GM04503 (cell line): ENCODE measurements around the gene KLHL41.
A peak's percentile ranks its signal among the peaks of the same experiment; 100 is the strongest.
"Not testable (repeated sequence)": the region's sequence is repeated elsewhere in the genome, so short reads cannot be mapped to it uniquely, and the experiment has no call there.

Source experiments
- DNase-seq: peaks from one replicate; pipeline ENCODE4 v3.0.0-alpha.2; 2012; ENCODE audit warnings: low read depth

KLHL41 gene

GRCh38 chr2:169573160-169573973 is 63.9 kb downstream of the KLHL41 start, which contains the start of gene FASTKD1:
Gene FASTKD1 (minus strand): TSS chr2:169573865. CDS start chr2:169572029, 1,836 bp downstream.
- DNase-seq, result peak; percentile 59

GRCh38 chr2:169573974-169574299 is 64.4 kb downstream of the KLHL41 start:
- no peak for DNase-seq

- not testable (repeated sequence) for DNase-seq
Measured at GRCh38 chr2:169574539-169574938, 65.0 kb downstream of the KLHL41 start.

- DNase-seq, result not testable (repeated sequence)
Measured at GRCh38 chr2:169575264-169575663, 65.8 kb downstream of the KLHL41 start.
